Measurements from ENCODE around the gene CADPS. TPM values are rescaled to one million over a fixed set of nuclear protein-coding genes. Genes with fewer than 3 reads are reported as not detected.

Gene CADPS
- total and polyA plus RNA-seq, 8 donors: 16.1 to 112 (median 26.0) TPM

DNA sequence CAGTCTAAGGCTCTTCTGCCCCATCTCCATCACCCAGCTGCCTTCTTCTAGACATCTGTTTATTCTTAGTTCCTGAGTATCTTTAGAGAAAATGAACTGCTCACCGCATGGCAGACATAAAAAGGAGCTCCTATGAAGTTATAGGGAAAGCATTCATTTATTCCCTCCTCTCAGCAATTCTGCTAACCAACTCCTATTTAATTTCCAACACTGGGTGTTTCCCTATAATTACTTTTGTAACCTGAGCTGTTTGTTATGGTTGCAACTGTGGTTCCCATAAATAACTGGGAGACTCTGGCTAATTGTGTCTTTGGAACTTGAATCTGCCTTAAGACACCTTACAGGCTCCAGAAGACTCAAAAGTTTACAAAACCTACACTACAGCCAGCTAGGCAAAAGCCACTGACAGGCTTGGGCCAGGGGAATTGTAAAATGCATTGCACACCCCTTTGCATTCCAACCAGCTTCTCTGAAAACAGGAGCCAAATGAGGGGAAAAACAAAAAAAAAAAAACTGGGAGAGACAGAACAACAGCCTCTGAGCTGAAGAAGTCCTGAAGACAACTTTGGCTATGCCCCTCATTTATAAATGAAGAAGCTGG is 270.4 kb downstream of the CADPS start:
- Histone ChIP-seq H3K27me3 (no peaks in the 10 kb centered on the region), H3K4me3 (no peak overlapping the region), H3K27ac (no peak overlapping the region), H3K4me1 (no peaks in the 10 kb centered on the region), H3K9me3 (no peaks in the 10 kb centered on the region), H3K36me3 (no peaks in the 10 kb centered on the region)
- TF ChIP-seq, protein P1, sequence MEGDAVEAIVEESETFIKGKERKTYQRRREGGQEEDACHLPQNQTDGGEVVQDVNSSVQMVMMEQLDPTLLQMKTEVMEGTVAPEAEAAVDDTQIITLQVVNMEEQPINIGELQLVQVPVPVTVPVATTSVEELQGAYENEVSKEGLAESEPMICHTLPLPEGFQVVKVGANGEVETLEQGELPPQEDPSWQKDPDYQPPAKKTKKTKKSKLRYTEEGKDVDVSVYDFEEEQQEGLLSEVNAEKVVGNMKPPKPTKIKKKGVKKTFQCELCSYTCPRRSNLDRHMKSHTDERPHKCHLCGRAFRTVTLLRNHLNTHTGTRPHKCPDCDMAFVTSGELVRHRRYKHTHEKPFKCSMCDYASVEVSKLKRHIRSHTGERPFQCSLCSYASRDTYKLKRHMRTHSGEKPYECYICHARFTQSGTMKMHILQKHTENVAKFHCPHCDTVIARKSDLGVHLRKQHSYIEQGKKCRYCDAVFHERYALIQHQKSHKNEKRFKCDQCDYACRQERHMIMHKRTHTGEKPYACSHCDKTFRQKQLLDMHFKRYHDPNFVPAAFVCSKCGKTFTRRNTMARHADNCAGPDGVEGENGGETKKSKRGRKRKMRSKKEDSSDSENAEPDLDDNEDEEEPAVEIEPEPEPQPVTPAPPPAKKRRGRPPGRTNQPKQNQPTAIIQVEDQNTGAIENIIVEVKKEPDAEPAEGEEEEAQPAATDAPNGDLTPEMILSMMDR (IDR thresholded peaks at IDR 0.05): no peak
- 72 to 92% methylated on average over 1 of the region's 1 CpG for WGBS, 2 donors
- intact Hi-C loops (cut with DNase I): no loop called here
- DNase-seq: no peak
- no peak for ATAC-seq
- FAIRE-seq: no peak

DNA sequence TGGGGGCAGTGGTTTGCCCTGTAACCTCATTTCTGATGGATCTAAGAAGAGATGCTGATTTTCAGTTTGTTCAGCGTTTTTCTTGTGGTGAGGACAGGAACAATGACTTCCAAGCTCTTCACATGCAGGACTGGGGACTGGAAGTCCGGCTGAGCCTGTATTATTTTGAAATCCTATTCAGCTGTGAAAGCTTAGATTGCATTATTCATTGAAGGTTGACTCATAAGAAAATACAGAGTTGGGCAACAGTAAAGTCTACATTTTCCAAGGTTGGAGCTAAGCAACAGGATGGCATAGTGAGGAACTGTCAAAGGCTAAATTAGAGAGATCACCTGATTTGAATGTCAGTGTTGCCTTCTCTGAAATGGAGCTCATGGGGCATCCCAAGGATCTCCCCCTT is 270.9 kb downstream of the CADPS start:
- ATAC-seq: peak in 1 of 4 donors; percentile 48
- TF ChIP-seq, protein P1 (IDR thresholded peaks at IDR 0.05): no peak
- no peaks in the 10 kb centered on the region for H3K36me3 ChIP-seq
- no peaks in the 10 kb centered on the region for H3K4me1 ChIP-seq
- no peak overlapping the region for H3K4me3 ChIP-seq
- no peak overlapping the region for H3K27ac ChIP-seq
- intact Hi-C loops (cut with DNase I): no loop called here
- FAIRE-seq: no peak
- no peaks in the 10 kb centered on the region for H3K27me3 ChIP-seq
- no peaks in the 10 kb centered on the region for H3K9me3 ChIP-seq
- no peak for DNase-seq
- 41 to 65% methylated on average over 2 of the region's 2 CpGs for WGBS, 2 donors

DNA sequence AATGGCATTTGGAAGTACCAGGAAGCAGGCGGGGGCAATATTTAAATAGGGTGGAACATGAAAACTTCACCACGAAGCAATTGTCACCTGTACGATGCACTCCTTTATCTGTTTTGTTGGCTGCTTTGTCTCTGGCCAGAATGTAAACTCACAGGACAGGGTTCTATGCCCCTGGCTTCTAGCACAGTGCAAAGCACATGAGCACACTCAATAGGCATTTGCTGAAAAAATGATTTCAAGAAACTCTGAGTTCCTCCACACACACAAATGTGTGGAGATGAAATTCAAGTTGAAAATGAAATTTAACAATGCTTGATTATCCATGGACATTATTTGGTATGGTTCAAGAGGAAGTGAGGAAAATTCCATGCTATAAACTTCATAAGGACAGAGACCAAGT is 272.2 kb downstream of the CADPS start:
- ATAC-seq (no peak), DNase-seq (no peak), FAIRE-seq (no peak)
- Histone ChIP-seq H3K4me1 (no peaks in the 10 kb centered on the region), H3K27ac (no peak overlapping the region), H3K27me3 (no peaks in the 10 kb centered on the region), H3K36me3 (no peaks in the 10 kb centered on the region), H3K4me3 (no peak overlapping the region), H3K9me3 (no peaks in the 10 kb centered on the region)
- TF ChIP-seq, protein P1 (IDR thresholded peaks at IDR 0.05): no peak
- intact Hi-C loops (cut with DNase I): no loop called here
- WGBS, 2 donors: 49 to 67% methylated on average over 3 of the region's 3 CpGs

DNA sequence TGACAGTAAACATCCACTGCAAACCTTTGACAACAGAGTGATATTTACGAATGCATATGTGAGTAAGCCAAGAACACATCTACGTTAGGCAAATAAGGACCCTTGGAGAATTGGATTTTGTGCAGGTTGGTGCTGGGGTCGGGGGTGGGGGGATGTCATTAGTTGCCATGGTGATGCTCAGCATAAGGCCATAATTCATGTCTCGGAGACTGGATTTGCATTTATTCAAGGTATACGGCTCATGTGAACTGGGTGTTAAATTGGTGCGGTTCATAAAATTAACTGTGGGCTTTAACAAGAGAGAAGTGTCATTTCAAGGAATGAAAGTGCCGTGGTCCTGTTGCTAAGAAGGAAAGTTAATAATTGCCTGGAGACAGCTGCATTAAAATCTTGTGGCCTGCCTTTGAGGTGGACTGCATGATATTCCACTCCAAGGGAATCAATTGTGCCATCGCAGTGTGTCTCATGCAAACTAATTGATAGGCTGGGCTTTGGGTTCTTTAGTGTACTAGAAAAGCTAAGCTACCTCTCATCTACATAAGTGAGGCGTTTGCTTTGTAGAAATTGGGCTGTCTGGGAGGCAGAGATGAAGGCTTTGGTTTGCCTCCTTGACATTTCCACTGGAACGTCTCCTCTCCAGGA is 273.0 kb downstream of the CADPS start:
- H3K27me3 ChIP-seq: no peaks in the 10 kb centered on the region
- no peaks in the 10 kb centered on the region for H3K4me1 ChIP-seq
- no peak for ATAC-seq
- 44 to 61% methylated on average over 10 of the region's 10 CpGs for WGBS, 2 donors
- intact Hi-C loops (cut with DNase I): no loop called here
- no peak for FAIRE-seq
- H3K4me3 ChIP-seq: no peak overlapping the region
- TF ChIP-seq, protein P1 (IDR thresholded peaks at IDR 0.05): no peak
- H3K36me3 ChIP-seq: no peaks in the 10 kb centered on the region
- H3K27ac ChIP-seq: no peak overlapping the region
- H3K9me3 ChIP-seq: no peaks in the 10 kb centered on the region
- DNase-seq: no peak
